SK-N-MC (cell line): ENCODE measurements around the gene PSMB10.
"Not testable (repeated sequence)": the region's sequence is repeated elsewhere in the genome, so short reads cannot be mapped to it uniquely, and the experiment has no call there.

ENCODE experiments used
- EZH2 ChIP-seq: fragments of 200-600 bp; sonication (generic); IDR thresholded peaks from one replicate; pipeline ENCODE4 v1.6.1; 2017; ENCODE audit warnings: antibody characterized with exemption
- FOXP2 ChIP-seq: optimal IDR thresholded peaks from 2 replicates; pipeline ENCODE3; 2011; ENCODE audit warnings: mild to moderate bottlenecking, moderate library complexity; ENCODE audit not compliant: insufficient read depth; ENCODE audit errors: extremely low read length, control extremely low read depth
- POLR2AphosphoS5 ChIP-seq: IDR thresholded peaks from 2 replicates; pipeline ENCODE4 v1.6.1; 2012; ENCODE audit warnings: mild to moderate bottlenecking, low read depth, low read length, borderline replicate concordance

GRCh38 chr16:67972285-67972684 lies 35.6 kb upstream of the PSMB10 start:
- TF ChIP-seq POLR2AphosphoS5, EZH2, FOXP2: not testable (repeated sequence)
